OCI-LY7 (cell line): Measurements from ENCODE around the gene RAB15. TPM values are rescaled to one million over a fixed set of nuclear protein-coding genes. Genes with fewer than 3 reads are reported as not detected.

Source experiments
- BruUV-seq: library from RNA; stranded (reverse); fragments of 400-500 nt; replicated peaks from 2 replicates; lab custom pipeline; 2021; lab: Mats Ljungman, UMichigan
- CTCF ChIA-PET: fragments of 300-600 bp; sonication (Branson Sonifier 250); formaldehyde crosslinking; loops from one replicate; lab custom pipeline; 2022; ENCODE audit warnings: antibody characterized with exemption; ENCODE audit not compliant: unreplicated experiment; lab: Charles Lee
- POLR2A ChIA-PET: fragments of 300-600 bp; sonication (Branson Sonifier 250); formaldehyde crosslinking; loops from one replicate; lab custom pipeline; 2022; ENCODE audit warnings: antibody characterized with exemption; lab: Charles Lee
- DNase-seq: peaks from one replicate; pipeline ENCODE4 v3.0.0-alpha.2; 2015; ENCODE audit warnings: low spot score
- H2AFZ ChIP-seq: fragments of 200-600 bp; sonication (generic), shearing (Covaris generic); 2 replicates; pipeline ENCODE4 v1.6.1; 2014; ENCODE audit warnings: mild to moderate bottlenecking, antibody characterized with exemption, low read length, moderate library complexity
- H3K27ac ChIP-seq: fragments of 200-600 bp; sonication (generic); 2 replicates; pipeline ENCODE4 v1.5.1; 2014; ENCODE audit warnings: mixed run types, low read depth, mild to moderate bottlenecking, moderate library complexity, low read length, inconsistent platforms; ENCODE audit not compliant: poor library complexity, severe bottlenecking
- H3K36me3 ChIP-seq: fragments of 200-600 bp; sonication (generic); 2 replicates; pipeline ENCODE4 v1.6.1; 2014; ENCODE audit warnings: mild to moderate bottlenecking, antibody characterized with exemption, low read length, moderate library complexity, mixed read lengths; ENCODE audit not compliant: insufficient read depth
- H3K4me1 ChIP-seq: fragments of 200-600 bp; sonication (generic); 2 replicates; pipeline ENCODE4 v1.5.1; 2014; ENCODE audit warnings: mild to moderate bottlenecking, low read length; ENCODE audit not compliant: insufficient read depth, poor library complexity, severe bottlenecking
- H3K4me2 ChIP-seq: fragments of 200-600 bp; sonication (generic); 2 replicates; pipeline ENCODE4 v1.6.1; 2014; ENCODE audit warnings: mild to moderate bottlenecking, low read length
- H3K4me3 ChIP-seq: fragments of 200-600 bp; sonication (generic); 2 replicates; pipeline ENCODE4 v1.5.1; 2014; ENCODE audit warnings: mild to moderate bottlenecking, low read depth, low read length; ENCODE audit not compliant: poor library complexity, severe bottlenecking
- H3K79me2 ChIP-seq: fragments of 200-600 bp; sonication (generic); 2 replicates; pipeline ENCODE4 v1.6.1; 2016; ENCODE audit warnings: low read depth, mild to moderate bottlenecking, low read length, moderate library complexity, mixed read lengths; ENCODE audit not compliant: insufficient read depth
- H3K9me2 ChIP-seq: fragments of 200-600 bp; sonication (generic); 2 replicates; pipeline ENCODE4 v1.6.1; 2016; ENCODE audit warnings: mild to moderate bottlenecking, low read length, mixed read lengths; ENCODE audit not compliant: insufficient read depth
- H3K9me3 ChIP-seq: fragments of 200-600 bp; sonication (generic); 2 replicates; pipeline ENCODE4 v1.6.1; 2014; ENCODE audit warnings: mild to moderate bottlenecking, mixed run types, low read length, mixed read lengths
- H4K20me1 ChIP-seq: fragments of 200-600 bp; sonication (generic); 2 replicates; pipeline ENCODE4 v1.6.1; 2014; ENCODE audit warnings: mild to moderate bottlenecking, antibody characterized with exemption, low read length, moderate library complexity, mixed read lengths; ENCODE audit not compliant: insufficient read depth
- EZH2phosphoT487 ChIP-seq: fragments of 200-600 bp; sonication (generic); IDR thresholded peaks from 2 replicates; pipeline ENCODE4 v1.6.1; 2018; ENCODE audit warnings: low read depth, borderline replicate concordance, mild to moderate bottlenecking, mixed run types, antibody characterized with exemption, low read length, moderate library complexity, mixed read lengths
- intact Hi-C: fragments of 100-400 bp; cut with micrococcal nuclease; formaldehyde crosslinking; loops from one replicate; pipeline ENCODE4 v1.10.0; 2022; ENCODE audit not compliant: unreplicated experiment
- total RNA-seq, 2 experiments: library from RNA; depleted of rRNA in 1 of 2; stranded (reverse); fragments of >200 nt in 1 of 2; shearing (Covaris generic) in 1 of 2; gene quantifications; 2 replicates each; pipeline ENCODE4 v1.2.3, GENCODE V29; 2014 to 2022
- TF ChIP-seq, protein P1 (sequence below): fragments of 200-600 bp; sonication (generic); conservative IDR thresholded peaks from 2 replicates; pipeline ENCODE4 v1.5.1; 2014; ENCODE audit warnings: mild to moderate bottlenecking, antibody characterized with exemption, low read length, moderate library complexity, mixed read lengths

RAB15 gene
- total RNA-seq, 2 experiments from 2014 or later = 0.38 TPM; not detected in 1

- H3K4me3 ChIP-seq = no peak overlapping the region
- no peaks in the 10 kb centered on the region for H3K79me2 ChIP-seq
- TF ChIP-seq, protein P1, sequence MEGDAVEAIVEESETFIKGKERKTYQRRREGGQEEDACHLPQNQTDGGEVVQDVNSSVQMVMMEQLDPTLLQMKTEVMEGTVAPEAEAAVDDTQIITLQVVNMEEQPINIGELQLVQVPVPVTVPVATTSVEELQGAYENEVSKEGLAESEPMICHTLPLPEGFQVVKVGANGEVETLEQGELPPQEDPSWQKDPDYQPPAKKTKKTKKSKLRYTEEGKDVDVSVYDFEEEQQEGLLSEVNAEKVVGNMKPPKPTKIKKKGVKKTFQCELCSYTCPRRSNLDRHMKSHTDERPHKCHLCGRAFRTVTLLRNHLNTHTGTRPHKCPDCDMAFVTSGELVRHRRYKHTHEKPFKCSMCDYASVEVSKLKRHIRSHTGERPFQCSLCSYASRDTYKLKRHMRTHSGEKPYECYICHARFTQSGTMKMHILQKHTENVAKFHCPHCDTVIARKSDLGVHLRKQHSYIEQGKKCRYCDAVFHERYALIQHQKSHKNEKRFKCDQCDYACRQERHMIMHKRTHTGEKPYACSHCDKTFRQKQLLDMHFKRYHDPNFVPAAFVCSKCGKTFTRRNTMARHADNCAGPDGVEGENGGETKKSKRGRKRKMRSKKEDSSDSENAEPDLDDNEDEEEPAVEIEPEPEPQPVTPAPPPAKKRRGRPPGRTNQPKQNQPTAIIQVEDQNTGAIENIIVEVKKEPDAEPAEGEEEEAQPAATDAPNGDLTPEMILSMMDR = no peak
- TF ChIP-seq EZH2phosphoT487 = no peak
- H3K4me2 ChIP-seq = no peak overlapping the region
- no peak overlapping the region for H3K27ac ChIP-seq
- ChIA-PET CTCF (interaction anchor here (0.6 kb wide), 1 partner anchor 1432 kb away, joined by 4 read pairs; no protein-coding TSS in a partner anchor), POLR2A (interaction anchor here (0.5 to 0.7 kb wide), 4 partner anchors 112 to 481 kb away, joined by 3 to 5 read pairs (median 4); no protein-coding TSS in a partner anchor)
- H3K9me2 ChIP-seq = no peaks in the 10 kb centered on the region
- H3K36me3 ChIP-seq = no peaks in the 10 kb centered on the region
- intact Hi-C loops = no loop called here
- no peak for DNase-seq
- no peaks in the 10 kb centered on the region for H3K4me1 ChIP-seq
- no peak overlapping the region for H2AFZ ChIP-seq
- no TSS peak for BruUV-seq
- no peaks in the 10 kb centered on the region for H3K9me3 ChIP-seq
- no peaks in the 10 kb centered on the region; the same call in 1 of the 2 replicates for H4K20me1 ChIP-seq
Measured at GRCh38 chr14:64956697-64957406, 15.3 kb downstream of the RAB15 start.

- no peak overlapping the region for H2AFZ ChIP-seq
- intact Hi-C loops = no loop called here
- H3K79me2 ChIP-seq = no peaks in the 10 kb centered on the region
- H3K9me3 ChIP-seq = no peaks in the 10 kb centered on the region
- no peak overlapping the region for H3K4me3 ChIP-seq
- no peaks in the 10 kb centered on the region for H3K9me2 ChIP-seq
- H4K20me1 ChIP-seq = no peaks in the 10 kb centered on the region; the same call in 1 of the 2 replicates
- no peak overlapping the region for H3K4me2 ChIP-seq
- H3K27ac ChIP-seq = no peak overlapping the region
- no TSS peak for BruUV-seq
- H3K4me1 ChIP-seq = no peaks in the 10 kb centered on the region
- TF ChIP-seq, protein P1 = no peak
- TF ChIP-seq EZH2phosphoT487 = no peak
- no peaks in the 10 kb centered on the region for H3K36me3 ChIP-seq
- DNase-seq = no peak
- ChIA-PET POLR2A (no interaction called here), CTCF (no interaction called here)
Measured at GRCh38 chr14:64955297-64955696, 16.8 kb downstream of the RAB15 start.
